HepG2 (cell line): ENCODE measurements around the gene CS. TPM values are rescaled to one million over a fixed set of nuclear protein-coding genes. Genes with fewer than 3 reads are reported as not detected.

ENCODE experiments used
- ATAC-seq: fragments of 200-7000 bp; cut with Tn5 transposase; 3 replicates; pipeline ENCODE4 v1.9.1; 2020; ENCODE audit warnings: mild to moderate bottlenecking, moderate library complexity
- BruUV-seq: library from RNA; stranded (reverse); fragments of 400-500 nt; replicated peaks from 2 replicates; lab custom pipeline; 2021; lab: Mats Ljungman, UMichigan
- CTCF ChIA-PET: fragments of 300-600 bp; formaldehyde crosslinking; extraction: SDS; loops from one replicate; lab custom pipeline; 2021; ENCODE audit warnings: low total read pairs, inconsistent platforms, low intra/inter-chr PET ratio; lab: Yijun Ruan, JAX
- POLR2A ChIA-PET: fragments of 350-600 bp; sonication (Branson Sonifier 250); formaldehyde crosslinking; loops from one replicate; lab custom pipeline; 2020; ENCODE audit warnings: antibody characterized with exemption, inconsistent platforms; lab: Yijun Ruan, JAX
- DNase-seq: peaks from one replicate; pipeline ENCODE4 v3.0.0-alpha.2; 2015; ENCODE audit warnings: low spot score
- FAIRE-seq: peaks from 3 replicates; lab custom pipeline; 2011; peaks lifted over from hg19 to GRCh38; lab: Jason Lieb, UNC
- H2AFZ ChIP-seq: one replicate; pipeline ENCODE4 v1.6.1; 2011; ENCODE audit warnings: low read length, inconsistent platforms
- H3K27ac ChIP-seq: fragments of 300-600 bp; 3 replicates; pipeline ENCODE4 v1.8.0; 2011; ENCODE audit warnings: mixed run types, mild to moderate bottlenecking, mixed read lengths, low read length, inconsistent platforms; ENCODE audit not compliant: insufficient read depth; ENCODE audit errors: extremely low read length
- H3K27me3 ChIP-seq, 2 experiments: fragments of 200-600 bp in 1 of 2; 2 replicates in 1 of 2; 3 replicates in 1 of 2; pipeline versions ENCODE4 v1.6.0 to v1.8.0; 2011; ENCODE audit warnings: low read length in 2 of 2, mild to moderate bottlenecking in 2 of 2, moderate library complexity in 2 of 2, inconsistent platforms in 1 of 2; ENCODE audit not compliant: insufficient read depth in 2 of 2, control insufficient read depth in 1 of 2
- H3K36me3 ChIP-seq, 2 experiments: fragments of 200-600 bp in 1 of 2; replicated peaks in 1 of 2; 2 replicates in 1 of 2; 3 replicates in 1 of 2; pipeline versions ENCODE4 v1.5.1 to v1.8.0; 2011; ENCODE audit warnings: low read length in 2 of 2, inconsistent platforms in 1 of 2; ENCODE audit not compliant: insufficient read depth in 2 of 2, control insufficient read depth in 1 of 2
- H3K4me1 ChIP-seq: 2 replicates; pipeline ENCODE4 v1.5.1; 2012; ENCODE audit warnings: low read length, inconsistent platforms; ENCODE audit not compliant: insufficient read depth
- H3K4me2 ChIP-seq: 2 replicates; pipeline ENCODE4 v1.6.0; 2011; ENCODE audit warnings: low read depth, low read length, inconsistent platforms
- H3K4me3 ChIP-seq, 3 experiments: fragments of 200-600 bp in 1 of 3; sonication (generic), shearing (Covaris generic) in 1 of 3; replicated peaks in 1 of 3; 2 replicates each; pipeline ENCODE4 v1.5.1; 2011 to 2016; ENCODE audit warnings: low read length in 3 of 3, inconsistent platforms in 2 of 3, low read depth in 2 of 3, mild to moderate bottlenecking in 2 of 3, control low read depth in 1 of 3, mixed read lengths in 1 of 3; ENCODE audit not compliant: insufficient read depth in 1 of 3
- H3K79me2 ChIP-seq: one replicate; pipeline ENCODE4 v1.6.1; 2011; ENCODE audit warnings: low read length, inconsistent platforms; ENCODE audit not compliant: insufficient read depth
- H3K9ac ChIP-seq: 2 replicates; pipeline ENCODE4 v1.6.0; 2011; ENCODE audit warnings: mild to moderate bottlenecking, low read depth, low read length, inconsistent platforms; ENCODE audit not compliant: insufficient read depth
- H3K9me3 ChIP-seq: 2 replicates; pipeline ENCODE4 v1.5.1; 2012; ENCODE audit warnings: mild to moderate bottlenecking, low read length
- H4K20me1 ChIP-seq: 2 replicates; pipeline ENCODE4 v1.6.0; 2011; ENCODE audit warnings: inconsistent platforms, mild to moderate bottlenecking, low read length, moderate library complexity; ENCODE audit not compliant: insufficient read depth
- PCBP1 ChIP-seq: fragments of 200-400 bp; formaldehyde crosslinking; IDR thresholded peaks from 2 replicates; pipeline ENCODE4 v1.6.1; 2017; ENCODE audit warnings: mild to moderate bottlenecking, low read depth, low read length, borderline replicate concordance
- REL ChIP-seq: sonication (generic); formaldehyde crosslinking; conservative IDR thresholded peaks from 2 replicates; pipeline ENCODE4 v1.8.0; 2022; ENCODE audit warnings: mild to moderate bottlenecking, missing genetic modification reagents, moderate library complexity
- TAF15 ChIP-seq: fragments of 200-400 bp; formaldehyde crosslinking; IDR thresholded peaks from one replicate; pipeline ENCODE4 v1.6.1; 2018; ENCODE audit warnings: mild to moderate bottlenecking, low read depth, low read length; ENCODE audit not compliant: poor library complexity, severe bottlenecking
- ZNF589 ChIP-seq: sonication (generic); formaldehyde crosslinking; conservative IDR thresholded peaks from 2 replicates; pipeline ENCODE4 v1.8.0; 2022; ENCODE audit warnings: mild to moderate bottlenecking, moderate library complexity, missing genetic modification reagents
- ZNF646 ChIP-seq: sonication (generic); formaldehyde crosslinking; IDR thresholded peaks from 2 replicates; pipeline ENCODE4 v1.9.0; 2021; ENCODE audit warnings: mild to moderate bottlenecking, missing genetic modification reagents
- WGBS: methylation state at CpG from one replicate; pipeline ENCODE4 v1.1.6; 2017; ENCODE audit warnings: low lambda C conversion rate; 5-methylcytosine and 5-hydroxymethylcytosine counted together
- in situ Hi-C: cut with HindIII; loops from 2 replicates; pipeline ENCODE4 v1.10.0; 2017; ENCODE audit warnings: low pct_unique_long_range_greater_than_20kb; ENCODE audit not compliant: extremely low pct_ligation_motif_present
- intact Hi-C: fragments of 100-400 bp; cut with micrococcal nuclease; formaldehyde crosslinking; loops from one replicate; pipeline ENCODE4 v1.10.0; 2022; ENCODE audit not compliant: unreplicated experiment
- polyA plus RNA-seq, 8 experiments: library from polyadenylated mRNA; depleted of rRNA in 3 of 8; stranded (reverse) in 7 of 8; unstranded in 1 of 8; fragments of >200 nt; fragmentation: Illumina TruSeq in 4 of 8; extraction: Trizol in 4 of 8; gene quantifications; 2 replicates each; pipeline versions ENCODE4 v1.2.1 to v1.2.3, GENCODE V29; 2011 to 2016; ENCODE audit warnings: low read depth in 4 of 8, missing spikeins in 1 of 8, mixed read lengths in 1 of 8; ENCODE audit not compliant: insufficient read depth in 1 of 8
- total RNA-seq, 5 experiments: library from RNA; depleted of rRNA; stranded (reverse); fragments of >200 nt; fragmentation: Illumina TruSeq; extraction: Trizol; gene quantifications; 2 replicates each; pipeline ENCODE4 v1.2.3, GENCODE V29; 2016; ENCODE audit warnings: low read depth in 1 of 5
- TF ChIP-seq, protein P1 (sequence below): fragments of 450-650 bp; IDR thresholded peaks from 2 replicates; pipeline ENCODE4 v1.6.1; 2016

The CS gene
- total and polyA plus RNA-seq, 2 of the 13 experiments (the other 11 are each of a cell fraction or from before 2014, with no cell fraction given) = 173 to 175 TPM

DNA sequence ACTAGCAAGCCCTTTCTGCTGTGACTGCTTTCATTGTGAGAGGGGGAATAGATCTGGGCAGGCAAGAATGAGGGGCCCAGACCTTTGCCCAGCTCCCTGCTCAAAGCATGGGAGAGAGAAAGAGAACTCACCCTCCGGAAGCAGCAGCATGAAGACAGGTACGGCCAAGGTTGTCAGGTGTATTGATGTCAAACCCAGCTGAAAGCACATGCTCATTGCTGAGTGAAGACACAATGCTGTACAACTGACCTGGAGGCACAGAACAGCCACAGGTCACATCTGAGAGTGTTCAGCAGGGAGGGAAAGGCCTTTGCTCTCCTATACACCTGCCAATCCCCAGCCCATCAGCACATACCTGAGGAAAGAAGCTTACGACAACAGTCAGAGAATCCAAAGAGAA, 47.5 kb downstream of the CS start:
- no peaks in the 10 kb centered on the region for H3K9me3 ChIP-seq
- H3K4me3 ChIP-seq = no peak overlapping the region
- CTCF ChIA-PET = no interaction called here
- in situ Hi-C loops = no loop called here
- H3K27me3 ChIP-seq = no peaks in the 10 kb centered on the region
- intact Hi-C loops = no loop called here
- no peak overlapping the region for H3K9ac ChIP-seq
- H3K79me2 ChIP-seq = peaks cover 10% of the 10 kb centered on the region
- peaks cover 31 to 55% of the 10 kb centered on the region in 2 experiments for H3K36me3 ChIP-seq
- POLR2A ChIA-PET = interaction anchor here (1.4 kb wide), 1 partner anchor 21 kb away, joined by 4 read pairs; no protein-coding TSS in a partner anchor
- DNase-seq (no peak), FAIRE-seq (no peak), ATAC-seq (no peak)
- no peaks in the 10 kb centered on the region for H4K20me1 ChIP-seq
- TF ChIP-seq, protein P1, sequence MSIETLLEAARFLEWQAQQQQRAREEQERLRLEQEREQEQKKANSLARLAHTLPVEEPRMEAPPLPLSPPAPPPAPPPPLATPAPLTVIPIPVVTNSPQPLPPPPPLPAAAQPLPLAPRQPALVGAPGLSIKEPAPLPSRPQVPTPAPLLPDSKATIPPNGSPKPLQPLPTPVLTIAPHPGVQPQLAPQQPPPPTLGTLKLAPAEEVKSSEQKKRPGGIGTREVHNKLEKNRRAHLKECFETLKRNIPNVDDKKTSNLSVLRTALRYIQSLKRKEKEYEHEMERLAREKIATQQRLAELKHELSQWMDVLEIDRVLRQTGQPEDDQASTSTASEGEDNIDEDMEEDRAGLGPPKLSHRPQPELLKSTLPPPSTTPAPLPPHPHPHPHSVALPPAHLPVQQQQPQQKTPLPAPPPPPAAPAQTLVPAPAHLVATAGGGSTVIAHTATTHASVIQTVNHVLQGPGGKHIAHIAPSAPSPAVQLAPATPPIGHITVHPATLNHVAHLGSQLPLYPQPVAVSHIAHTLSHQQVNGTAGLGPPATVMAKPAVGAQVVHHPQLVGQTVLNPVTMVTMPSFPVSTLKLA = peak; percentile 51; the same call in 1 of the 2 replicates
- no peak for TF ChIP-seq ZNF589 (CRISPR knock-in tag)
- no peak for TF ChIP-seq REL (CRISPR knock-in tag)
- TF ChIP-seq ZNF646 (CRISPR knock-in tag) = no peak
- TF ChIP-seq TAF15 = no peak
- no peak for TF ChIP-seq PCBP1
- H3K4me2 ChIP-seq = no peak overlapping the region
- peaks cover 17% of the 10 kb centered on the region for H3K4me1 ChIP-seq
- H3K27ac ChIP-seq = no peak overlapping the region
- no peak overlapping the region for H2AFZ ChIP-seq
- no TSS peak for BruUV-seq
- WGBS = 90% methylated on average over 3 of the region's 3 CpGs
